Erythroblast (primary cell): ENCODE data around the gene GIMAP7.

Experiments
- GATA1 ChIP-seq: IDR thresholded peaks from 2 replicates; pipeline ENCODE4 v1.6.1; 2011; ENCODE audit warnings: low read depth, mild to moderate bottlenecking, control low read depth, low read length, moderate library complexity
- POLR2A ChIP-seq: IDR thresholded peaks from 2 replicates; pipeline ENCODE4 v1.6.1; 2011; ENCODE audit warnings: mild to moderate bottlenecking, low read length

- TF ChIP-seq POLR2A (no peak), GATA1 (no peak)
Observed at GRCh38 chr7:150479023-150479716, 35.5 kb upstream of the GIMAP7 start.
